Measurements from ENCODE around the gene ALDH3A1. TPM values are rescaled to one million over a fixed set of nuclear protein-coding genes. Genes with fewer than 3 reads are reported as not detected.

ALDH3A1 gene
- polyA plus RNA-seq, 3 donors, result 0.92 to 1.7 (median 1.2) TPM

- no peak for DNase-seq (ENCODE audit: extremely low read depth in 1 of 11, low read depth in 9 of 11, low spot score in 4 of 11)
These were observed 35.6 kb downstream of the ALDH3A1 start for GRCh38 chr17:19712436-19713004.

GRCh38 chr17:19709841-19710240 is 38.3 kb downstream of the ALDH3A1 start:
- no peak for DNase-seq (ENCODE audit: extremely low read depth in 1 of 11, low read depth in 9 of 11, low spot score in 4 of 11)

- DNase-seq (ENCODE audit: extremely low read depth in 1 of 11, low read depth in 9 of 11, low spot score in 4 of 11), result no peak
These were observed 39.5 kb downstream of the ALDH3A1 start for GRCh38 chr17:19708431-19709175.

- no peak for DNase-seq (ENCODE audit: extremely low read depth in 1 of 11, low read depth in 9 of 11, low spot score in 4 of 11)
These were observed 40.3 kb downstream of the ALDH3A1 start for GRCh38 chr17:19707728-19708221.

GRCh38 chr17:19706791-19707727 is 41.0 kb downstream of the ALDH3A1 start:
- DNase-seq (ENCODE audit: extremely low read depth in 1 of 11, low read depth in 9 of 11, low spot score in 4 of 11), result no peak

GRCh38 chr17:19705771-19706770 is 42.0 kb downstream of the ALDH3A1 start:
- no peak for DNase-seq (ENCODE audit: extremely low read depth in 1 of 11, low read depth in 9 of 11, low spot score in 4 of 11)

GRCh38 chr17:19705201-19705600 is 42.9 kb downstream of the ALDH3A1 start:
- no peak for DNase-seq (ENCODE audit: extremely low read depth in 1 of 11, low read depth in 9 of 11, low spot score in 4 of 11)

GRCh38 chr17:19703828-19704613 is 44.1 kb downstream of the ALDH3A1 start:
- DNase-seq (ENCODE audit: extremely low read depth in 1 of 11, low read depth in 9 of 11, low spot score in 4 of 11), result no peak

GRCh38 chr17:19703106-19703827 is 44.8 kb downstream of the ALDH3A1 start:
- DNase-seq (ENCODE audit: extremely low read depth in 1 of 11, low read depth in 9 of 11, low spot score in 4 of 11), result peak in 4 of 11 donors; percentile 52 to 74 (median 69)

- DNase-seq (ENCODE audit: extremely low read depth in 1 of 11, low read depth in 9 of 11, low spot score in 4 of 11), result peak in 2 of 11 donors; percentile 57 to 61
These were observed 45.9 kb downstream of the ALDH3A1 start for GRCh38 chr17:19702217-19702641.

Other genes starting within 250 kb of the ALDH3A1 start
- gene SLC47A1, start 214.4 kb downstream of the ALDH3A1 start, polyA plus RNA-seq (ENCODE audit: insufficient read length in 3 of 3), result 10 to 100 TPM; 16.6 to 24.6 (median 23.5) TPM
- 100 to 1,000 TPM in 2 of 3 donors, 10 to 100 TPM in 1; 90.5 to 109 (median 107) TPM for gene ALDH3A2, start 99.5 kb downstream of the ALDH3A1 start, polyA plus RNA-seq (ENCODE audit: insufficient read length in 3 of 3)
- 1 to 10 TPM; 5.0 to 9.0 (median 7.8) TPM for gene SLC47A2, start 31.7 kb downstream of the ALDH3A1 start, polyA plus RNA-seq (ENCODE audit: insufficient read length in 3 of 3)
- gene ULK2, start 119.6 kb upstream of the ALDH3A1 start, polyA plus RNA-seq (ENCODE audit: insufficient read length in 3 of 3), result 10 to 100 TPM; 27.3 to 30.3 (median 27.8) TPM
- 10 to 100 TPM; 25.9 to 32.2 (median 32.1) TPM for gene AKAP10, start 229.5 kb upstream of the ALDH3A1 start, polyA plus RNA-seq (ENCODE audit: insufficient read length in 3 of 3)

Data from renal cortex interstitium (tissue), 11 donors.